Retinal pigment epithelial cell (primary cell): ENCODE data around the gene KRTAP10-5.

Experiments
- DNase-seq: peaks from one replicate; pipeline ENCODE4 v3.0.0-alpha.2; 2010; ENCODE audit warnings: low read depth
- H3K4me3 ChIP-seq: 2 replicates; pipeline ENCODE4 v1.5.1; 2011; ENCODE audit warnings: mild to moderate bottlenecking, low read length, control low read depth, moderate library complexity
- CTCF ChIP-seq: conservative IDR thresholded peaks from 2 replicates; pipeline ENCODE4 v1.5.1; 2011; ENCODE audit warnings: low read depth, low read length, control low read depth, inconsistent platforms

KRTAP10-5 gene

GRCh38 chr21:44571844-44572782 is 8.3 kb downstream of the KRTAP10-5 start:
- H3K4me3 ChIP-seq, result no peak overlapping the region
- no peak for TF ChIP-seq CTCF
- DNase-seq, result no peak

GRCh38 chr21:44571296-44571695 is 9.1 kb downstream of the KRTAP10-5 start:
- H3K4me3 ChIP-seq, result no peak overlapping the region
- no peak for DNase-seq
- no peak for TF ChIP-seq CTCF

DNA sequence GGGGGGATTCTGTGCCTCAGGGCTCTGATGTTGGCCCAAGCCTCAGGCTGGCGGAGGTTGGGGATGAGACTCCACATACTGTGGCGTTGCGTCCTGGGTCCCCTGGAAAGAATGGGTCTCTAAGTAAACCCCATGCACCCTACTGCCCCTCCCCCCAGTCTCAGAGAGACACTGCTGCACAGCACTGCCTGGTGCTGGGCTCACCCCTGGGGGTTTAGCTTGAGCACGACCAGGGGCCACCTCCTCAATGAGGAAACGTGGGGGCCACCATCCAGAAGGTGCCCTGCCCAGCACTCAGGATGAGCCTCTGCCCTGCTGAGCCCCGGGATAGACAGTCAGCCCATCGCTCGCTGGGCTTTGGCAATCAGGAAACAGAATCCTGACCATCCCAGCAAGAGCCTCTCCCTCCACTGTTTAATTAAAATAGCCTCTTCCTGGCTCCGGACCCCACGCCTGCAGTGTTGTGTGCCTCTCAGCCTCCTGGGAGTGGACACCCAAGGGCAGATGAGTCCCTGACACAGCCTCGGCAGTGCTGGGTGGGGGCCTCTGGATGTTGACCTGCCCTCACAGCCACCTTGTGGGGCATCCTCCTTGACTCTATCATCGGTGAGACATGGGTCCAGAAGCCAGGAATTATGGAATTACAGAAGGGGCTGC is 10.4 kb downstream of the KRTAP10-5 start:
- no peak overlapping the region for H3K4me3 ChIP-seq
- TF ChIP-seq CTCF, result no peak

GRCh38 chr21:44568667-44569556 is 11.5 kb downstream of the KRTAP10-5 start:
- TF ChIP-seq CTCF, result no peak
- H3K4me3 ChIP-seq, result no peak overlapping the region
- no peak for DNase-seq

More for the DNA sequence above, 10.4 kb downstream of the KRTAP10-5 start:
- DNase-seq, result no peak

GRCh38 chr21:44568261-44568660 is 12.1 kb downstream of the KRTAP10-5 start:
- TF ChIP-seq CTCF, result no peak
- no peak overlapping the region for H3K4me3 ChIP-seq
- no peak for DNase-seq

DNA sequence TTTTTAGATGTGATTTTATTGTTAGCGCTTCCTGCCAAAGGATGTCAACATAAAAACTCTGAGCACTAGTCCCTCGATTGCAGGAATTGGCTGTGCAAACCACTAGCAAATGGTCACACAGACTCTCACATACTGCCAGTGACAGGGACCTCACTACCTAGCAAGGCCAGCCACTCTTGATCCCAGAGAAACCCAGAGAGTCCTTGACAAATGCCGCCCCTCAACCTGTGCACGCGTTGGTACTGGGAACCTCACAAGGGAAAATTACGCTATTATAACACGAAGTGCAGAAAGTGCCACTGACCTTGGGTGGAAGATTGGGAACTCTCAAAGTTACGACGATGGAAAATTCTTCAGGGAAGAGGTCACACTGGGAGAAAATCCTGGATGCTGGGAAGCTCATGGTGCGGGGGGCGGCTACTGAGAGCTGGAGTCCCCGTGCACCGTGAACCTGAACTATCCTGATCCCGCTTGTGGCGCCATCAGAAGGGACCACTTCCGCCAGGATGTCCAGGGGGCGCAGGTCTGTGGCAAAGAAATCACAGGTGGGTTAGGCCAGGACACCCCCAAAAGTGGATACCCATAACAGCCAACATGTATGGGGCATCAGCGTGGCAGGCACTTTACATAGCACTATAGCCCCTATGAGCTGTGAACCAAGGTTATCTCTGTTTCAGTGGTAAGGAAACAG is 12.8 kb downstream of the KRTAP10-5 start:
- no peak for DNase-seq
- no peak for TF ChIP-seq CTCF
- H3K4me3 ChIP-seq, result no peak overlapping the region
